ENCODE measurements around the gene CA6. TPM values are rescaled to one million over a fixed set of nuclear protein-coding genes. Genes with fewer than 3 reads are reported as not detected.
"Not testable (repeated sequence)": the region's sequence is repeated elsewhere in the genome, so short reads cannot be mapped to it uniquely, and the experiment has no call there.

The CA6 gene
- total RNA-seq (2014; rRNA removed; shearing (Covaris generic)) = not detected in 2 replicates
- not detected in 2 replicates for total RNA-seq (2022)
- not detected for Bru-seq, nascent RNA
- not detected for BruChase-seq, experiment 1, labeled RNA remaining after a 6-hour chase
- not detected for BruChase-seq, experiment 2, labeled RNA remaining after a 2-hour chase
- long read RNA-seq = 0 reads

- H3K4me2 ChIP-seq (ENCODE audit: low read length) = no peak within 1 kb of the TSS
- CTCF ChIA-PET (ENCODE audit: unreplicated experiment) = no interaction called here
- intact Hi-C loops (cut with micrococcal nuclease; ENCODE audit: unreplicated experiment) = no loop called here
- H3K4me3 ChIP-seq (ENCODE audit: low read depth, low read length, poor library complexity, severe bottlenecking) = no peak within 1 kb of the TSS
- TF ChIP-seq EZH2phosphoT487 (IDR thresholded peaks at IDR 0.05; ENCODE audit: borderline replicate concordance, low read depth, low read length) = no peak
- TF ChIP-seq CTCF (conservative IDR thresholded peaks at IDR 0.05; ENCODE audit: low read length) = no peak
- no peaks in the 10 kb centered on the region for H3K79me2 ChIP-seq (ENCODE audit: insufficient read depth, low read depth, low read length)
- no peak for DNase-seq (ENCODE audit: low spot score)
- H3K9me2 ChIP-seq (ENCODE audit: insufficient read depth, low read length) = no peaks in the 10 kb centered on the region
- H3K9me3 ChIP-seq (ENCODE audit: low read length) = no peaks in the 10 kb centered on the region
- no peaks in the 10 kb centered on the region for H3K36me3 ChIP-seq (ENCODE audit: insufficient read depth, low read length)
- POLR2A ChIA-PET = interaction anchor here (0.7 to 1.0 kb wide), 3 partner anchors 10 to 624 kb away, joined by 3 read pairs; no protein-coding TSS in a partner anchor
- peaks cover 13% of the 10 kb centered on the region for H3K4me1 ChIP-seq (ENCODE audit: insufficient read depth, low read length, poor library complexity, severe bottlenecking)
- no peak within 1 kb of the TSS for H3K27ac ChIP-seq (ENCODE audit: low read depth, low read length, poor library complexity, severe bottlenecking)
- H2AFZ ChIP-seq (ENCODE audit: low read length) = no peak within 1 kb of the TSS
- H4K20me1 ChIP-seq (ENCODE audit: insufficient read depth, low read length) = no peaks in the 10 kb centered on the region
- no TSS peak for BruUV-seq (replicated peaks)
Observed at GRCh38 chr1:8945568-8945967, at the start of gene CA6. Gene CA6, plus strand, starts transcription at chr1:8945868. Its CDS starts 19 bp downstream, at chr1:8945887.

GRCh38 chr1:8896775-8897174 is 48.9 kb upstream of the CA6 start:
- H2AFZ ChIP-seq (ENCODE audit: low read length); intact Hi-C loops (cut with micrococcal nuclease; ENCODE audit: unreplicated experiment); H3K9me2 ChIP-seq (ENCODE audit: insufficient read depth, low read length); POLR2A ChIA-PET; H3K4me3 ChIP-seq (ENCODE audit: low read depth, low read length, poor library complexity, severe bottlenecking); H4K20me1 ChIP-seq (ENCODE audit: insufficient read depth, low read length); H3K4me1 ChIP-seq (ENCODE audit: insufficient read depth, low read length, poor library complexity, severe bottlenecking); H3K9me3 ChIP-seq (ENCODE audit: low read length); H3K27ac ChIP-seq (ENCODE audit: low read depth, low read length, poor library complexity, severe bottlenecking); H3K4me2 ChIP-seq (ENCODE audit: low read length); DNase-seq (ENCODE audit: low spot score); H3K36me3 ChIP-seq (ENCODE audit: insufficient read depth, low read length); BruUV-seq (replicated peaks); H3K79me2 ChIP-seq (ENCODE audit: insufficient read depth, low read depth, low read length); CTCF ChIA-PET (ENCODE audit: unreplicated experiment): not testable (repeated sequence)

GRCh38 chr1:8897505-8897904 is 48.2 kb upstream of the CA6 start:
- H3K9me3 ChIP-seq (ENCODE audit: low read length); H3K79me2 ChIP-seq (ENCODE audit: insufficient read depth, low read depth, low read length); CTCF ChIA-PET (ENCODE audit: unreplicated experiment); BruUV-seq (replicated peaks); H3K4me3 ChIP-seq (ENCODE audit: low read depth, low read length, poor library complexity, severe bottlenecking); H3K4me1 ChIP-seq (ENCODE audit: insufficient read depth, low read length, poor library complexity, severe bottlenecking); H3K9me2 ChIP-seq (ENCODE audit: insufficient read depth, low read length); DNase-seq (ENCODE audit: low spot score); H2AFZ ChIP-seq (ENCODE audit: low read length); POLR2A ChIA-PET; H3K36me3 ChIP-seq (ENCODE audit: insufficient read depth, low read length); H3K27ac ChIP-seq (ENCODE audit: low read depth, low read length, poor library complexity, severe bottlenecking); intact Hi-C loops (cut with micrococcal nuclease; ENCODE audit: unreplicated experiment); H4K20me1 ChIP-seq (ENCODE audit: insufficient read depth, low read length); H3K4me2 ChIP-seq (ENCODE audit: low read length): not testable (repeated sequence)

- H3K4me1 ChIP-seq (ENCODE audit: insufficient read depth, low read length, poor library complexity, severe bottlenecking); H2AFZ ChIP-seq (ENCODE audit: low read length); H4K20me1 ChIP-seq (ENCODE audit: insufficient read depth, low read length); H3K36me3 ChIP-seq (ENCODE audit: insufficient read depth, low read length); DNase-seq (ENCODE audit: low spot score); H3K4me3 ChIP-seq (ENCODE audit: low read depth, low read length, poor library complexity, severe bottlenecking); H3K27ac ChIP-seq (ENCODE audit: low read depth, low read length, poor library complexity, severe bottlenecking); BruUV-seq (replicated peaks); CTCF ChIA-PET (ENCODE audit: unreplicated experiment); POLR2A ChIA-PET; H3K9me2 ChIP-seq (ENCODE audit: insufficient read depth, low read length); H3K79me2 ChIP-seq (ENCODE audit: insufficient read depth, low read depth, low read length); intact Hi-C loops (cut with micrococcal nuclease; ENCODE audit: unreplicated experiment); H3K9me3 ChIP-seq (ENCODE audit: low read length); H3K4me2 ChIP-seq (ENCODE audit: low read length): not testable (repeated sequence)
Observed at GRCh38 chr1:8898418-8898817, 47.2 kb upstream of the CA6 start.
